ENCODE results near the gene CENPT.
A peak's percentile ranks its signal among the peaks of the same experiment; 100 is the strongest.

The CENPT gene

GRCh38 chr16:67882374-67883145 lies 35.1 kb upstream of the CENPT start:
- DNase-seq = no peak
- Mint-ChIP-seq H3K36me3 (peaks cover 50% of the 10 kb centered on the region), H3K9me3 (no peaks in the 10 kb centered on the region), H3K27ac (no peak overlapping the region), H3K4me3 (no peak overlapping the region), H3K4me1 (no peaks in the 10 kb centered on the region), H3K27me3 (no peaks in the 10 kb centered on the region)
- CTCF ChIA-PET = interaction anchor here (0.7 to 4.7 kb wide), 26 partner anchors 8 to 361 kb away, joined by 3 to 49 read pairs (median 6); partner anchors contain the start of genes CTRL and PSKH1

- Mint-ChIP-seq H3K4me1 (no peaks in the 10 kb centered on the region), H3K4me3 (no peak overlapping the region), H3K9me3 (no peaks in the 10 kb centered on the region), H3K27me3 (no peaks in the 10 kb centered on the region), H3K27ac (peak overlapping the region; percentile 17), H3K36me3 (peaks cover 57% of the 10 kb centered on the region)
- no peak for DNase-seq
- CTCF ChIA-PET = interaction anchor here (0.7 to 4.7 kb wide), 14 partner anchors 10 to 210 kb away, joined by 3 to 49 read pairs (median 8); partner anchors contain the start of genes CTRL and PSKH1
Measured at GRCh38 chr16:67881621-67882161, 34.2 kb upstream of the CENPT start.

GRCh38 chr16:67880584-67880983 lies 33.1 kb upstream of the CENPT start:
- Mint-ChIP-seq H3K27me3 (no peaks in the 10 kb centered on the region), H3K4me3 (no peak overlapping the region), H3K4me1 (peaks cover 7% of the 10 kb centered on the region), H3K27ac (no peak overlapping the region), H3K9me3 (no peaks in the 10 kb centered on the region), H3K36me3 (peaks cover 61% of the 10 kb centered on the region)
- CTCF ChIA-PET = interaction anchor here (1.9 to 3.9 kb wide), 5 partner anchors 11 to 209 kb away, joined by 4 to 49 read pairs (median 10); partner anchors contain the start of genes CTRL and PSKH1
- no peak for DNase-seq

- CTCF ChIA-PET = no interaction called here
- peaks cover 13% of the 10 kb centered on the region for H3K4me1 Mint-ChIP-seq
- no peaks in the 10 kb centered on the region for H3K27me3 Mint-ChIP-seq
- no peak overlapping the region for H3K4me3 Mint-ChIP-seq
- peaks cover 63% of the 10 kb centered on the region for H3K36me3 Mint-ChIP-seq
- H3K9me3 Mint-ChIP-seq = no peaks in the 10 kb centered on the region
- DNase-seq = no peak
- no peak overlapping the region for H3K27ac Mint-ChIP-seq
Measured at GRCh38 chr16:67879936-67880335, 32.4 kb upstream of the CENPT start.

- peaks cover 63% of the 10 kb centered on the region for H3K36me3 Mint-ChIP-seq
- DNase-seq = no peak
- no peak overlapping the region for H3K4me3 Mint-ChIP-seq
- H3K27me3 Mint-ChIP-seq = no peaks in the 10 kb centered on the region
- no peak overlapping the region for H3K27ac Mint-ChIP-seq
- H3K9me3 Mint-ChIP-seq = no peaks in the 10 kb centered on the region
- CTCF ChIA-PET = no interaction called here
- H3K4me1 Mint-ChIP-seq = peaks cover 17% of the 10 kb centered on the region
Measured at GRCh38 chr16:67879462-67879861, 32.0 kb upstream of the CENPT start.

GRCh38 chr16:67878846-67879245 lies 31.4 kb upstream of the CENPT start:
- Mint-ChIP-seq H3K4me3 (no peak overlapping the region), H3K36me3 (peaks cover 59% of the 10 kb centered on the region), H3K4me1 (peaks cover 23% of the 10 kb centered on the region), H3K9me3 (no peaks in the 10 kb centered on the region), H3K27me3 (no peaks in the 10 kb centered on the region), H3K27ac (no peak overlapping the region)
- DNase-seq = no peak
- CTCF ChIA-PET = no interaction called here

GRCh38 chr16:67878232-67878631 lies 30.7 kb upstream of the CENPT start:
- Mint-ChIP-seq H3K4me3 (no peak overlapping the region), H3K36me3 (peaks cover 54% of the 10 kb centered on the region), H3K27ac (no peak overlapping the region), H3K27me3 (no peaks in the 10 kb centered on the region), H3K4me1 (peaks cover 27% of the 10 kb centered on the region), H3K9me3 (no peaks in the 10 kb centered on the region)
- CTCF ChIA-PET = interaction anchor here (1.3 kb wide), 1 partner anchor 51 kb away, joined by 4 read pairs; no protein-coding TSS in a partner anchor
- DNase-seq = no peak

- Mint-ChIP-seq H3K27ac (no peak overlapping the region), H3K36me3 (peaks cover 50% of the 10 kb centered on the region), H3K9me3 (no peaks in the 10 kb centered on the region), H3K27me3 (no peaks in the 10 kb centered on the region), H3K4me3 (no peak overlapping the region), H3K4me1 (peaks cover 34% of the 10 kb centered on the region)
- CTCF ChIA-PET = interaction anchor here (1.3 to 1.9 kb wide), 3 partner anchors 9 to 61 kb away, joined by 4 to 5 read pairs (median 4); no protein-coding TSS in a partner anchor
- DNase-seq = no peak
Measured at GRCh38 chr16:67877064-67877463, 29.6 kb upstream of the CENPT start.

- Mint-ChIP-seq H3K27me3 (no peaks in the 10 kb centered on the region), H3K4me3 (peak overlapping the region; percentile 91), H3K36me3 (peaks cover 40% of the 10 kb centered on the region), H3K9me3 (no peaks in the 10 kb centered on the region), H3K27ac (peak overlapping the region; percentile 90), H3K4me1 (peaks cover 34% of the 10 kb centered on the region)
- CTCF ChIA-PET = interaction anchor here (0.9 to 2.0 kb wide), 7 partner anchors 9 to 202 kb away, joined by 3 to 7 read pairs (median 4); no protein-coding TSS in a partner anchor
- DNase-seq = no peak
Measured at GRCh38 chr16:67874372-67874771, 26.9 kb upstream of the CENPT start.

- no peaks in the 10 kb centered on the region for H3K27me3 Mint-ChIP-seq
- H3K36me3 Mint-ChIP-seq = peaks cover 34% of the 10 kb centered on the region
- no peak for DNase-seq
- H3K4me3 Mint-ChIP-seq = peak overlapping the region; percentile 91
- CTCF ChIA-PET = interaction anchor here (0.8 to 2.0 kb wide), 10 partner anchors 11 to 352 kb away, joined by 3 to 7 read pairs (median 4); partner anchors contain the start of gene NRN1L
- H3K9me3 Mint-ChIP-seq = no peaks in the 10 kb centered on the region
- peaks cover 34% of the 10 kb centered on the region for H3K4me1 Mint-ChIP-seq
- H3K27ac Mint-ChIP-seq = peak overlapping the region; percentile 90
Measured at GRCh38 chr16:67873435-67874370, 26.2 kb upstream of the CENPT start.

GRCh38 chr16:67872631-67873434 lies 25.3 kb upstream of the CENPT start, which contains the start of gene EDC4:
TSS of gene EDC4 (plus strand) at chr16:67873052. CDS start at chr16:67873262, 210 bp downstream.
- Mint-ChIP-seq H3K4me1 (peaks cover 34% of the 10 kb centered on the region), H3K36me3 (peaks cover 29% of the 10 kb centered on the region)
- CTCF ChIA-PET = interaction anchor here (0.8 to 1.9 kb wide), 8 partner anchors 11 to 352 kb away, joined by 4 to 6 read pairs (median 4); partner anchors contain the start of gene NRN1L

GRCh38 chr16:67872131-67872630 lies 24.7 kb upstream of the CENPT start:
- peaks cover 24% of the 10 kb centered on the region for H3K36me3 Mint-ChIP-seq
- CTCF ChIA-PET = interaction anchor here (1.0 to 2.6 kb wide), 4 partner anchors 10 to 351 kb away, joined by 3 to 11 read pairs (median 4); no protein-coding TSS in a partner anchor
- H3K4me1 Mint-ChIP-seq = peaks cover 34% of the 10 kb centered on the region
- no peak for DNase-seq
- H3K27ac Mint-ChIP-seq = peak overlapping the region; percentile 90
- H3K4me3 Mint-ChIP-seq = peak overlapping the region; percentile 91
- no peaks in the 10 kb centered on the region for H3K9me3 Mint-ChIP-seq
- no peaks in the 10 kb centered on the region for H3K27me3 Mint-ChIP-seq

More at GRCh38 chr16:67872631-67873434, 25.3 kb upstream of the CENPT start, which contains the start of gene EDC4:
- H3K9me3 Mint-ChIP-seq = no peaks in the 10 kb centered on the region
- peak; percentile 91 for DNase-seq
- peak within 1 kb of the TSS; percentile 90 for H3K27ac Mint-ChIP-seq
- H3K27me3 Mint-ChIP-seq = no peaks in the 10 kb centered on the region
- peak within 1 kb of the TSS; percentile 91 for H3K4me3 Mint-ChIP-seq

- Mint-ChIP-seq H3K4me3 (no peak overlapping the region), H3K27ac (peak overlapping the region; percentile 49), H3K4me1 (peaks cover 33% of the 10 kb centered on the region), H3K27me3 (no peaks in the 10 kb centered on the region), H3K36me3 (peaks cover 16% of the 10 kb centered on the region), H3K9me3 (no peaks in the 10 kb centered on the region)
- CTCF ChIA-PET = interaction anchor here (0.7 to 2.6 kb wide), 5 partner anchors 11 to 350 kb away, joined by 3 to 11 read pairs (median 4); no protein-coding TSS in a partner anchor
- DNase-seq = no peak
Measured at GRCh38 chr16:67871256-67871655, 23.8 kb upstream of the CENPT start.

Measured in activated naive CD4-positive, alpha-beta T cell treated with anti-CD3 and anti-CD28 coated beads, Interleukin-2, amount 10 ng/mL, durations not matched to agents 7 days and 5 days (primary cell).